SIG-M5 treated with dmso at 0.1 percent for 504 hours (cell line): ENCODE measurements around the gene NCKAP5.

Source experiments
- DNase-seq: peaks from one replicate; lab custom pipeline; 2025; ENCODE audit not compliant: unreplicated experiment; lab: John Stamatoyannopoulos, UW

Gene NCKAP5

GRCh38 chr2:132623096-132623839, 945.0 kb downstream of the NCKAP5 start:
- no peak for DNase-seq
